ENCODE measurements around the gene ARPC5. TPM values are rescaled to one million over a fixed set of nuclear protein-coding genes. Genes with fewer than 3 reads are reported as not detected.
"Not testable (repeated sequence)": the region's sequence is repeated elsewhere in the genome, so short reads cannot be mapped to it uniquely, and the experiment has no call there.

The ARPC5 gene
- total RNA-seq (100 to 1,000 TPM; 166 to 211 TPM), polyA plus RNA-seq (100 to 1,000 TPM; 165 to 266 TPM)
- long read RNA-seq, donor 1, full-length matches to known transcripts = 120 of 128 reads
- long read RNA-seq, donor 1, partial matches to known transcripts = 0 of 128 reads
- long read RNA-seq, donor 1, other reads (novel, unspliced or antisense) = 8 of 128 reads
- long read RNA-seq, donor 2, full-length matches to known transcripts = 56 of 56 reads
- long read RNA-seq, donor 2, partial matches to known transcripts = 0 of 56 reads
- long read RNA-seq, donor 2, other reads (novel, unspliced or antisense) = 0 of 56 reads
- long read RNA-seq, donor 3, full-length matches to known transcripts = 89 of 125 reads
- long read RNA-seq, donor 3, partial matches to known transcripts = 31 of 125 reads
- long read RNA-seq, donor 3, other reads (novel, unspliced or antisense) = 5 of 125 reads
- long read RNA-seq, donor 4, full-length matches to known transcripts = 48 of 48 reads
- long read RNA-seq, donor 4, partial matches to known transcripts = 0 of 48 reads
- long read RNA-seq, donor 4, other reads (novel, unspliced or antisense) = 0 of 48 reads
- long read RNA-seq, donor 5, full-length matches to known transcripts = 166 of 212 reads
- long read RNA-seq, donor 5, partial matches to known transcripts = 38 of 212 reads
- long read RNA-seq, donor 5, other reads (novel, unspliced or antisense) = 8 of 212 reads

DNA sequence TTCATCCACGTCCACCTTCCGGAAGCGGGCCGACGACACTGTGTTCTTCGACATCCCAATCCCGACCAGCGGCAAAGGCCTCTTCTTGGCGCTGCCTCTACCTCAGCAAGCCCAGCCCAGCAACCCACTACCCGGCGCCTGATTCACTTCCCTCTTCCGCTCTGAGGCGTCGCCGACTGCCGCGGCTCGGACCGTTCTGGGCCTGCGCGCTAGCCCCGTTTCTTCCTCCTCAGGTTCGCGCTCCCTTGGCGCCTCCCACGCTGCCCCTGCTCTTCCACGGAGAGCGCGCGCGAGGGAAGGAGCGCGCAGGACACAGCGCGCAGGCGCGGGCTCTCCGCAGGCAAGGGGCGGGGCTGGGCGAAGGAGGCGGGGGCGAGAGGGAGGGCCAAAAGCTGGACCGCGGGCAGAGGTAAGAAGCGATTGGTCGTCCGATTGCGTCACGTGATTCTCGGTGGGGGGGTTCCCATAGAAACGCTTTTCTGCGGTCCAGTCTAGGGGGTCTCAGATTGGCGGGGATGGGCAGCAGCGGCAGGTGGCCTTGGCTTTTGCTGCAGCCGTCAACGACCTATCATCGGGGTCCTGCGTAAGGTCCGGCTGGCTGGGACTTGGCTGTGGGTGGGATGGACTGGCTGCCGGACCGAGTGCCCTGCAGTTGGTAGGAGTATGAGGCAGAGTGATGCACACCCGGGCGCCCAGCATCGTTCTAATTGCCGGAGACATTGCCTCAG, at the start of gene ARPC5:
TSS of gene ARPC5 (minus strand) at position 178 of the 728 bp plus-strand sequence. CDS start at position 54, 124 bp downstream.
- peaks cover 1 to 32% (median 5%) of the 10 kb centered on the region in 5 donors for H3K4me1 ChIP-seq (ENCODE audit: control insufficient read depth in 5 of 5, insufficient read depth in 5 of 5, low read length in 5 of 5)
- peak within 1 kb of the TSS; percentile 95 for H3K4me3 ChIP-seq
- TF ChIP-seq CTCF (IDR thresholded peaks at IDR 0.05; ENCODE audit: control extremely low read depth, extremely low read depth) = no peak
- DNase-seq (peak; percentile 98 to 99 (median 98)), ATAC-seq (ENCODE audit: insufficient read depth, low FRiP score) (peak; percentile 96)
- no peaks in the 10 kb centered on the region for H3K9me3 ChIP-seq (ENCODE audit: control insufficient read depth in 4 of 4, insufficient read depth in 3 of 4, low read length in 3 of 4)
- 0% methylated on average over 64 to 65 of the region's 65 CpGs for WGBS, 2 donors
- H3K27me3 ChIP-seq (ENCODE audit: control insufficient read depth in 3 of 3, insufficient read depth in 3 of 3, low read length in 2 of 3) = peaks cover 0 to 4% (median 3%) of the 10 kb centered on the region in 3 donors
- peaks cover 0 to 2% (median under 1%) of the 10 kb centered on the region in 4 donors for H3K36me3 ChIP-seq (ENCODE audit: control insufficient read depth in 4 of 4, insufficient read depth in 4 of 4, low read length in 4 of 4)
- peak within 1 kb of the TSS; percentile 88 to 99 for H3K27ac ChIP-seq (ENCODE audit: low read depth in 1 of 2, low read length in 1 of 2)
- H3K9ac ChIP-seq (ENCODE audit: insufficient read depth in 1 of 2, low read length in 2 of 2) = peak within 1 kb of the TSS in 1 of 2 donors; percentile 70

DNA sequence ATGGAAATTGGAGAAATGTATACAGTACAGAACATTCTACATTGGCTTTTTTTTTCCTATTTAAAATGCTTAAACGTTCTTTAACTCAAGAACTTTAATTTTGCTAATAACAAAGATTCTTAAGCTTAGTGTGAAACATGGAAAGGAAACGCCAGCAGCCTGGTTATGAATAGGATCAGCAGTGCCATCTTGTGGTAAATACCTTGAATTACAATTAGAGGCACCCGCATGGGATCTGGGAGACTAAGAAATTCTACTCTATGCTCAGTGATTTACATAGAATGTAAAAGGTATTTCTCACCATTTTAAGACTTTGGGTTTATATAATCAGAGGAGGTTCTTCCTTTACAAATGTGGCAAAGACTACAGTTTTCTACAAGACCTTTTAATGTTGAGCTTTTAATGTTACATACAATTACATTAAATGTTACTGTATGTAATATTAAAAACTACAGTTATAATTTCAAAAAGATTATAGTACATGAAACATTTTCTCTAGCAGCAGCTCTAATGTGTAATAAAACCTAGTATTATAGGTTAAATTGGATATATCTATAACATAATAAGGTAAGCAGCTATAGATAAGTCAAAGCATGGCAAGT, 49.6 kb upstream of the ARPC5 start:
- WGBS, 2 donors = 6 to 11% methylated on average over 3 of the region's 3 CpGs
- peak in 2 of 3 donors; percentile 39 to 47 for DNase-seq
- H3K9me3 ChIP-seq (ENCODE audit: control insufficient read depth in 4 of 4, insufficient read depth in 3 of 4, low read length in 3 of 4) = no peaks in the 10 kb centered on the region
- no peak overlapping the region for H3K27ac ChIP-seq (ENCODE audit: low read depth in 1 of 2, low read length in 1 of 2)
- H3K4me3 ChIP-seq = no peak overlapping the region
- no peaks in the 10 kb centered on the region for H3K36me3 ChIP-seq (ENCODE audit: control insufficient read depth in 4 of 4, insufficient read depth in 4 of 4, low read length in 4 of 4)
- H3K4me1 ChIP-seq (ENCODE audit: control insufficient read depth in 5 of 5, insufficient read depth in 5 of 5, low read length in 5 of 5) = peaks cover 0 to 4% (median 0%) of the 10 kb centered on the region in 5 donors
- TF ChIP-seq CTCF (IDR thresholded peaks at IDR 0.05; ENCODE audit: control extremely low read depth, extremely low read depth) = peak; percentile 72
- no peaks in the 10 kb centered on the region for H3K27me3 ChIP-seq (ENCODE audit: control insufficient read depth in 3 of 3, insufficient read depth in 3 of 3, low read length in 2 of 3)
- no peak overlapping the region for H3K9ac ChIP-seq (ENCODE audit: insufficient read depth in 1 of 2, low read length in 2 of 2)
- ATAC-seq (ENCODE audit: insufficient read depth, low FRiP score) = no peak

DNA sequence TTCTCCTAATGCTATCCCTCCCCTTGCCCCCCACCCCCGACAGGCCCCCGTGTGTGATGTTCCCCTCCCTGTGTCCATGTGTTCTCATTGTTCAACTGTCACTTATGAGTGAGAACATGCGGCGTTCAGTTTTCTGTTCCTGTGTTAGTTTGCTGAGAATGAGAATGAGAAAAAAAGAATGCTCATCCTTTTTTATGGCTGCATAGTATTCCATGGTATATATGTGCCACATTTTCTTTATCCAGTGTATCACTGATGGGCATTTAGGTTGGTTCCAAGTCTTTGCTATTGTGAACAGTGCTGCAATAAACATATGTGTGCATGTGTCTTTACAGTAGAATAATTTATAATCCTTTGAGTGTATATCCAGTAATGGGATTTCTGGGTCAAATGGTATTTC, 43.8 kb upstream of the ARPC5 start:
- H3K4me1 ChIP-seq (ENCODE audit: control insufficient read depth in 5 of 5, insufficient read depth in 5 of 5, low read length in 5 of 5) = peaks cover 0 to 11% (median 1%) of the 10 kb centered on the region in 5 donors
- WGBS, 2 donors = 97% methylated on average over 4 of the region's 4 CpGs
- not testable (repeated sequence) for H3K27me3 ChIP-seq (ENCODE audit: control insufficient read depth in 3 of 3, insufficient read depth in 3 of 3, low read length in 2 of 3); H3K36me3 ChIP-seq (ENCODE audit: control insufficient read depth in 4 of 4, insufficient read depth in 4 of 4, low read length in 4 of 4); H3K9ac ChIP-seq (ENCODE audit: insufficient read depth in 1 of 2, low read length in 2 of 2); ATAC-seq (ENCODE audit: insufficient read depth, low FRiP score); DNase-seq; H3K27ac ChIP-seq (ENCODE audit: low read depth in 1 of 2, low read length in 1 of 2); H3K9me3 ChIP-seq (ENCODE audit: control insufficient read depth in 4 of 4, insufficient read depth in 3 of 4, low read length in 3 of 4); H3K4me3 ChIP-seq
